H1 (cell line): ENCODE data around the gene CUX1.

ENCODE experiments used
- JUND ChIP-seq: IDR thresholded peaks from 2 replicates; pipeline ENCODE4 v1.6.1; 2011; ENCODE audit warnings: mild to moderate bottlenecking, improper control_type of control experiment, low read length
- TF ChIP-seq, protein P1 (sequence below), 3 experiments: IDR thresholded peaks; 1 replicate in 2 of 3; 2 replicates in 1 of 3; pipeline versions ENCODE4 v1.5.1 to v1.6.1; 2011; ENCODE audit warnings: low read length in 3 of 3, mild to moderate bottlenecking in 3 of 3, inconsistent platforms in 2 of 3, low read depth in 1 of 3, moderate library complexity in 1 of 3; ENCODE audit not compliant: insufficient read depth in 1 of 3; ENCODE audit errors: control extremely low read depth in 1 of 3

DNA sequence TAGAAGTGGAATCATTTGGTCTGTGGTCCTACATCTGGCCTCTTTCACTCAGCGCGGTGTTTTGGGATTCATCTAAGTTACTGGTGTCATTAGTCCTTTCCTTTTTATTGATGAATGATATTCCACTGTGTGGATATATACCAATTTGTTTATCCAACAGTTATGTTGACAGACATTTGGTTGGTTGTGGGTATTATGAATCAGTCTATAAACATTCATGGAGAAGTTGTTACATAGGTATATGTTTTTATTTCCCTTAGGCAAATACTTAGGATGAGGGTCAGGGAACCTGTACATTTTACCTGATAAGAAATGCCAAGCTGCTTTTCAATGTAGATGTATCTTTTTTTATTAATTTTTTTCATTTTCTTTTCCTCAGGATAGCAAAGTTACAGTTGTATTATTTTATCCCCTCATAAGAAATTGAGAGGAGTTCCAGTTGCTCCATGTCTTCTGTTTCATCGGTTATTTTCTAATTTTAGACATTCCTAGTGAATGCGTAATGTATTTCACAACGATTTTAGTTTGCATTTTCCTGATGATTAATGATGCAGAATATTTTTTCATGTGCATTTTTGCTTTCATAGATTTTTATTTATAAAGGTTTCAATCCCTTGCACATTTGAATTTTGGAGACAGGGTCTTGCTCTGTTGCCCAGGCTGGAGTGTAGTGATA lies 265.4 kb downstream of the CUX1 start:
- TF ChIP-seq JUND = no peak
- TF ChIP-seq, protein P1, sequence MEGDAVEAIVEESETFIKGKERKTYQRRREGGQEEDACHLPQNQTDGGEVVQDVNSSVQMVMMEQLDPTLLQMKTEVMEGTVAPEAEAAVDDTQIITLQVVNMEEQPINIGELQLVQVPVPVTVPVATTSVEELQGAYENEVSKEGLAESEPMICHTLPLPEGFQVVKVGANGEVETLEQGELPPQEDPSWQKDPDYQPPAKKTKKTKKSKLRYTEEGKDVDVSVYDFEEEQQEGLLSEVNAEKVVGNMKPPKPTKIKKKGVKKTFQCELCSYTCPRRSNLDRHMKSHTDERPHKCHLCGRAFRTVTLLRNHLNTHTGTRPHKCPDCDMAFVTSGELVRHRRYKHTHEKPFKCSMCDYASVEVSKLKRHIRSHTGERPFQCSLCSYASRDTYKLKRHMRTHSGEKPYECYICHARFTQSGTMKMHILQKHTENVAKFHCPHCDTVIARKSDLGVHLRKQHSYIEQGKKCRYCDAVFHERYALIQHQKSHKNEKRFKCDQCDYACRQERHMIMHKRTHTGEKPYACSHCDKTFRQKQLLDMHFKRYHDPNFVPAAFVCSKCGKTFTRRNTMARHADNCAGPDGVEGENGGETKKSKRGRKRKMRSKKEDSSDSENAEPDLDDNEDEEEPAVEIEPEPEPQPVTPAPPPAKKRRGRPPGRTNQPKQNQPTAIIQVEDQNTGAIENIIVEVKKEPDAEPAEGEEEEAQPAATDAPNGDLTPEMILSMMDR (IDR thresholded peaks at IDR 0.05; ENCODE audit: control extremely low read depth in 1 of 3, insufficient read depth in 1 of 3, low read depth in 1 of 3, low read length in 3 of 3) = no peak
